DND-41 (cell line): ENCODE results near the gene SOX18.

ENCODE experiments used
- EZH2 ChIP-seq: IDR thresholded peaks from 3 replicates; pipeline ENCODE4 v1.6.1; 2012; ENCODE audit warnings: borderline replicate concordance, low read depth, mild to moderate bottlenecking, moderate library complexity, low read length, inconsistent platforms; ENCODE audit not compliant: severe bottlenecking
- TF ChIP-seq, protein P1 (sequence below): IDR thresholded peaks from 2 replicates; pipeline ENCODE4 v1.5.1; 2012; ENCODE audit warnings: borderline replicate concordance, low read length, moderate library complexity, mild to moderate bottlenecking; ENCODE audit not compliant: poor library complexity, severe bottlenecking; ENCODE audit errors: extremely low read depth

DNA sequence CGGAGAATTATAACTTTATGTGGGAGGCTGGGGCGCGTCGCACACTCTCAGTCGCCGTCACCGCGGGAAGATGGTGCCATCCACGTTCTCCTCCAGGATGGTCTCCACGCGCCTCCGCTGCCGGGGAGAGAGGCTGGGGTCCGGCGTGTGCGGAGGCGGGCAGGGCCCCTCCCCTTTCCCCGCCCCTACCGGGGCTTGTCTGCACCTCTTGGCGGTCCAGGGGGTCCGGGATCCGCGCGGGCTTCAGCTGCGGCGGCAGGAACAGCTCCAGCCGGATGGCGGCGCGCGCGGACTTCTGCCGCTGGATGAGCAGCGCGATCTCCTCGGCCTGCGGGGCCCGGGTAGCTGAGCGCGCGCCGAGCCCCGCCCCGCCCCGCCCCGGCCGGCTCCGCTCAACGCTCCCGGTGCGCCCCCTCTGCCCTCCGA lies 34.0 kb upstream of the SOX18 start:
- TF ChIP-seq, protein P1, sequence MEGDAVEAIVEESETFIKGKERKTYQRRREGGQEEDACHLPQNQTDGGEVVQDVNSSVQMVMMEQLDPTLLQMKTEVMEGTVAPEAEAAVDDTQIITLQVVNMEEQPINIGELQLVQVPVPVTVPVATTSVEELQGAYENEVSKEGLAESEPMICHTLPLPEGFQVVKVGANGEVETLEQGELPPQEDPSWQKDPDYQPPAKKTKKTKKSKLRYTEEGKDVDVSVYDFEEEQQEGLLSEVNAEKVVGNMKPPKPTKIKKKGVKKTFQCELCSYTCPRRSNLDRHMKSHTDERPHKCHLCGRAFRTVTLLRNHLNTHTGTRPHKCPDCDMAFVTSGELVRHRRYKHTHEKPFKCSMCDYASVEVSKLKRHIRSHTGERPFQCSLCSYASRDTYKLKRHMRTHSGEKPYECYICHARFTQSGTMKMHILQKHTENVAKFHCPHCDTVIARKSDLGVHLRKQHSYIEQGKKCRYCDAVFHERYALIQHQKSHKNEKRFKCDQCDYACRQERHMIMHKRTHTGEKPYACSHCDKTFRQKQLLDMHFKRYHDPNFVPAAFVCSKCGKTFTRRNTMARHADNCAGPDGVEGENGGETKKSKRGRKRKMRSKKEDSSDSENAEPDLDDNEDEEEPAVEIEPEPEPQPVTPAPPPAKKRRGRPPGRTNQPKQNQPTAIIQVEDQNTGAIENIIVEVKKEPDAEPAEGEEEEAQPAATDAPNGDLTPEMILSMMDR: peak; percentile 77
- TF ChIP-seq EZH2: no peak
